8988T (cell line): ENCODE results near the gene PREP.

Experiments
- DNase-seq: peaks from one replicate; pipeline ENCODE4 v3.0.0; 2011

The PREP gene

GRCh38 chr6:105304825-105305224 is 98.1 kb downstream of the PREP start:
- no peak for DNase-seq

GRCh38 chr6:105304366-105304765 is 98.5 kb downstream of the PREP start:
- DNase-seq, result no peak

GRCh38 chr6:105302617-105303128 is 100.2 kb downstream of the PREP start:
- no peak for DNase-seq

GRCh38 chr6:105301756-105302616 is 100.9 kb downstream of the PREP start:
- no peak for DNase-seq

- no peak for DNase-seq
Observed at GRCh38 chr6:105301072-105301503, 101.8 kb downstream of the PREP start.

GRCh38 chr6:105300090-105300489 is 102.8 kb downstream of the PREP start:
- no peak for DNase-seq

- no peak for DNase-seq
Observed at GRCh38 chr6:105294129-105294528, 108.8 kb downstream of the PREP start.

GRCh38 chr6:105292689-105293339 is 110.1 kb downstream of the PREP start:
- DNase-seq, result no peak

- no peak for DNase-seq
Observed at GRCh38 chr6:105291525-105291924, 111.4 kb downstream of the PREP start.

- DNase-seq, result no peak
Observed at GRCh38 chr6:105282631-105283585, 120.0 kb downstream of the PREP start.

GRCh38 chr6:105280033-105280432 is 122.8 kb downstream of the PREP start:
- DNase-seq, result no peak

GRCh38 chr6:105279463-105279862 is 123.4 kb downstream of the PREP start:
- DNase-seq, result no peak

GRCh38 chr6:105278813-105279212 is 124.1 kb downstream of the PREP start:
- no peak for DNase-seq

- DNase-seq, result no peak
Observed at GRCh38 chr6:105278035-105278434, 124.8 kb downstream of the PREP start.

GRCh38 chr6:105276374-105276773 is 126.5 kb downstream of the PREP start:
- DNase-seq, result no peak

- DNase-seq, result no peak
Observed at GRCh38 chr6:105275542-105275941, 127.3 kb downstream of the PREP start.

- DNase-seq, result no peak
Observed at GRCh38 chr6:105274678-105275077, 128.2 kb downstream of the PREP start.

- DNase-seq, result no peak
Observed at GRCh38 chr6:105273589-105273988, 129.3 kb downstream of the PREP start.

GRCh38 chr6:105272786-105273185 is 130.1 kb downstream of the PREP start:
- DNase-seq, result no peak

GRCh38 chr6:105270511-105270910 is 132.4 kb downstream of the PREP start:
- DNase-seq, result no peak

- DNase-seq, result no peak
Observed at GRCh38 chr6:105269390-105269789, 133.5 kb downstream of the PREP start.

GRCh38 chr6:105263685-105264610 is 138.9 kb downstream of the PREP start:
- DNase-seq, result no peak
